AG04450 (cell line): ENCODE data around the gene FGF21. TPM values are rescaled to one million over a fixed set of nuclear protein-coding genes. Genes with fewer than 3 reads are reported as not detected.
A peak's percentile ranks its signal among the peaks of the same experiment; 100 is the strongest.

ENCODE experiments used
- CTCF ChIA-PET: fragments of 300-600, 350-600 bp; formaldehyde crosslinking; extraction: SDS; loops from one replicate; lab custom pipeline; 2022; ENCODE audit warnings: antibody characterized with exemption, inconsistent platforms; lab: Charles Lee
- POLR2A ChIA-PET: fragments of 350-600 bp; formaldehyde crosslinking; extraction: SDS; loops from one replicate; lab custom pipeline; 2021; ENCODE audit warnings: antibody characterized with exemption, inconsistent platforms; lab: Yijun Ruan, JAX
- DNase-seq: peaks from one replicate; pipeline ENCODE4 v3.0.0-alpha.2; 2011; ENCODE audit warnings: low read depth, low spot score
- H3K27ac ChIP-seq: one replicate; pipeline ENCODE4 v1.5.1; 2012; ENCODE audit warnings: low read depth, low read length, control low read depth
- H3K27me3 ChIP-seq: one replicate; pipeline ENCODE4 v1.6.0; 2012; ENCODE audit warnings: low read length; ENCODE audit not compliant: control insufficient read depth, insufficient read depth
- H3K4me3 ChIP-seq: 2 replicates; pipeline ENCODE4 v1.5.1; 2011; ENCODE audit warnings: mild to moderate bottlenecking, low read depth, low read length, control low read depth
- H3K9me3 ChIP-seq: 2 replicates; pipeline ENCODE4 v1.5.1; 2012; ENCODE audit warnings: low read length; ENCODE audit not compliant: control insufficient read depth, insufficient read depth
- polyA plus RNA-seq: library from polyadenylated mRNA; depleted of rRNA; stranded (reverse); fragments of >200 nt; gene quantifications from 2 replicates; pipeline ENCODE4 v1.2.3, GENCODE V29; 2011
- TF ChIP-seq, protein P1 (sequence below): IDR thresholded peaks from 2 replicates; pipeline ENCODE4 v1.5.1; 2011; ENCODE audit warnings: low read depth, low read length, control low read depth, inconsistent platforms

The FGF21 gene
- polyA plus RNA-seq, 1 experiment = not detected

- Histone ChIP-seq H3K27me3 (no peaks in the 10 kb centered on the region), H3K4me3 (no peak overlapping the region), H3K9me3 (no peaks in the 10 kb centered on the region), H3K27ac (no peak overlapping the region)
- no peak for DNase-seq
- CTCF ChIA-PET = interaction anchor here (1.7 to 4.0 kb wide), 3 partner anchors 44 to 177 kb away, joined by 3 to 59 read pairs (median 28); partner anchors contain the start of gene HSD17B14
- POLR2A ChIA-PET = no interaction called here
- TF ChIP-seq, protein P1, sequence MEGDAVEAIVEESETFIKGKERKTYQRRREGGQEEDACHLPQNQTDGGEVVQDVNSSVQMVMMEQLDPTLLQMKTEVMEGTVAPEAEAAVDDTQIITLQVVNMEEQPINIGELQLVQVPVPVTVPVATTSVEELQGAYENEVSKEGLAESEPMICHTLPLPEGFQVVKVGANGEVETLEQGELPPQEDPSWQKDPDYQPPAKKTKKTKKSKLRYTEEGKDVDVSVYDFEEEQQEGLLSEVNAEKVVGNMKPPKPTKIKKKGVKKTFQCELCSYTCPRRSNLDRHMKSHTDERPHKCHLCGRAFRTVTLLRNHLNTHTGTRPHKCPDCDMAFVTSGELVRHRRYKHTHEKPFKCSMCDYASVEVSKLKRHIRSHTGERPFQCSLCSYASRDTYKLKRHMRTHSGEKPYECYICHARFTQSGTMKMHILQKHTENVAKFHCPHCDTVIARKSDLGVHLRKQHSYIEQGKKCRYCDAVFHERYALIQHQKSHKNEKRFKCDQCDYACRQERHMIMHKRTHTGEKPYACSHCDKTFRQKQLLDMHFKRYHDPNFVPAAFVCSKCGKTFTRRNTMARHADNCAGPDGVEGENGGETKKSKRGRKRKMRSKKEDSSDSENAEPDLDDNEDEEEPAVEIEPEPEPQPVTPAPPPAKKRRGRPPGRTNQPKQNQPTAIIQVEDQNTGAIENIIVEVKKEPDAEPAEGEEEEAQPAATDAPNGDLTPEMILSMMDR = no peak
Observed at GRCh38 chr19:48793271-48793670, 37.9 kb downstream of the FGF21 start.

GRCh38 chr19:48794291-48794690 is 39.0 kb downstream of the FGF21 start:
- ChIA-PET POLR2A (interaction anchor here (0.6 to 0.8 kb wide), 2 partner anchors 192 to 197 kb away, joined by 3 to 6 read pairs; no protein-coding TSS in a partner anchor), CTCF (interaction anchor here (1.7 to 4.0 kb wide), 5 partner anchors 14 to 176 kb away, joined by 3 to 59 read pairs (median 8); partner anchors contain the start of genes BCAT2 and HSD17B14)
- DNase-seq = no peak
- Histone ChIP-seq H3K4me3 (no peak overlapping the region), H3K9me3 (no peaks in the 10 kb centered on the region), H3K27me3 (no peaks in the 10 kb centered on the region), H3K27ac (no peak overlapping the region)
- TF ChIP-seq, protein P1 = no peak

DNA sequence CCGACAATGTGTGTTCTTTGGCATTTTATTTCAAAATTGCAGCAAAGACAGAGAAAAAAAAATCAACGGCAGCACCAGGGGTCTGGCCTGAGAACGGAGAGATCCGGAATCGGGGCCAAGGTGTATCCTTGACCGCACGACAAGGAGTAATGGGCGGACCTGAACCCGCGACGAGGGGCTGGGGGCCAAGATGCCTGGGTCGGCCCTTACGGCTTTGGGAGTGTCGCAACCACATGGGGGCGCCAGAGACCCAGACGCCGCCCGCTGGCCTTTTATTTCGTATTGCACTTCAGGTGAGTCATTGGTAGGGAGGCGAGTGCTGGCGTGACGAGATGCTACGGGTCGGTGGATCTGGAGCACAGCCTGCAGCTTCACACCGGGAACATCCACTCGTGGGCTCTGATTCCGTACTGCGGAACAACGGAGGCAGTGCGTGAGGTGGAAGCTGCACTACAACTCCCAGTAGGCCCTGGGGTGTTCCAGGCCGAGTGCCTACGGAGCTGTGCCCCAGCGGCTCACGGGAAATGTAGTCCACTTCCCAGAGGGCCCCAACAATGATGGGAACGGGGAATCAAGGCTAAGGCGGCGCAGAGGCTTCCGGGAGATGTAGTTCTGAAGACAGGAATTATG is 39.8 kb downstream of the FGF21 start:
- POLR2A ChIA-PET = interaction anchor here (0.5 to 1.3 kb wide), 11 partner anchors 9 to 191 kb away, joined by 3 to 8 read pairs (median 4); partner anchors contain the start of gene PPP1R15A
- Histone ChIP-seq H3K27ac (peak overlapping the region; percentile 87), H3K27me3 (no peaks in the 10 kb centered on the region), H3K9me3 (no peaks in the 10 kb centered on the region; the same call in 1 of the 2 replicates), H3K4me3 (peak overlapping the region; percentile 63)
- CTCF ChIA-PET = interaction anchor here (0.7 to 4.0 kb wide), 27 partner anchors 9 to 199 kb away, joined by 3 to 59 read pairs (median 4); partner anchors contain the start of genes BCAT2, CA11, DHDH and GYS1
- TF ChIP-seq, protein P1 = peak; percentile 95
- peak; percentile 84 for DNase-seq

DNA sequence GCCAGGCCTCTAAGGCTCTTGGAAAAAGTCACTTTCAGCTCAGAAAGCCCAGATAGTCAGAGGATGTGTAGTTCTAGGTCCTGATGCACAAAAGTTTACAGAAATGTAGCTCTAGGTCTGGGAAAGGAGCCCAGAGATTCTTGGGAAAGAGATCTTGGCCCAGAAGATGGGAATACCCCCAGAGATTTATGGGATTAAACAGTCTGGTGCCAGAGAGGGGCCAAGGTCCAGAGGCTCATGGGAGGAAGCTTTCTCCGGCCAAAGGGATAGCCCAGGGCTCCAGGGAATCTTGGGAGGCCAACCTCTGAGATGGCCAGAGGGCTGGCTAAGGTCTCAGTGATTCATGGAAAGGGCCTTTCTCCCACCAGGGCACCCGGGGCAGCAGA is 40.4 kb downstream of the FGF21 start:
- DNase-seq = no peak
- Histone ChIP-seq H3K9me3 (no peaks in the 10 kb centered on the region; the same call in 1 of the 2 replicates), H3K27me3 (no peaks in the 10 kb centered on the region), H3K27ac (peak overlapping the region; percentile 87), H3K4me3 (no peak overlapping the region)
- POLR2A ChIA-PET = interaction anchor here (0.6 to 1.3 kb wide), 8 partner anchors 10 to 170 kb away, joined by 3 to 6 read pairs (median 4); partner anchors contain the start of gene PPP1R15A
- CTCF ChIA-PET = interaction anchor here (0.7 to 4.0 kb wide), 27 partner anchors 9 to 198 kb away, joined by 3 to 59 read pairs (median 4); partner anchors contain the start of genes BCAT2, CA11, DHDH and GYS1
- TF ChIP-seq, protein P1 = no peak
